ENCODE results near the gene RBM3. TPM values are rescaled to one million over a fixed set of nuclear protein-coding genes. Genes with fewer than 3 reads are reported as not detected.

The RBM3 gene
- total and polyA plus RNA-seq, 2 donors (not counting 1 experiment from before 2014, with no cell fraction given), result 200 to 291 TPM

GRCh38 chrX:48600226-48600625, 25.9 kb downstream of the RBM3 start:
- peaks cover 0 to 18% of the 10 kb centered on the region in 2 experiments for H3K36me3 ChIP-seq (replicated peaks in 1 of 2; ENCODE audit: control extremely low read depth in 1 of 2, control insufficient read depth in 1 of 2, extremely low read depth in 1 of 2, insufficient read depth in 2 of 2, low read length in 1 of 2)
- H3K4me3 Mint-ChIP-seq, result no peak overlapping the region
- H4K20me1 ChIP-seq (ENCODE audit: control insufficient read depth, insufficient read depth, low read length, poor library complexity, severe bottlenecking), result no peaks in the 10 kb centered on the region
- H3K4me1 ChIP-seq (ENCODE audit: control insufficient read depth in 2 of 2, insufficient read depth in 2 of 2, low read length in 2 of 2), result peaks cover 0 to 12% of the 10 kb centered on the region in 2 donors
- H3K27ac ChIP-seq (ENCODE audit: low read length in 2 of 2), result no peak overlapping the region
- DNase-seq, result no peak
- no peak overlapping the region for H3K4me2 ChIP-seq (replicated peaks; ENCODE audit: low read depth, low read length, poor library complexity, severe bottlenecking)
- no peaks in the 10 kb centered on the region for H3K27me3 Mint-ChIP-seq
- H3K4me1 Mint-ChIP-seq, result peaks cover 8% of the 10 kb centered on the region
- ATAC-seq (ENCODE audit: low read depth), result no peak
- WGBS (ENCODE audit: insufficient coverage), result 100% methylated on average over 7 of the region's 19 CpGs
- H3K9ac ChIP-seq (ENCODE audit: low read length), result no peak overlapping the region
- H3K27ac Mint-ChIP-seq, result no peak overlapping the region
- TF ChIP-seq, protein P1, sequence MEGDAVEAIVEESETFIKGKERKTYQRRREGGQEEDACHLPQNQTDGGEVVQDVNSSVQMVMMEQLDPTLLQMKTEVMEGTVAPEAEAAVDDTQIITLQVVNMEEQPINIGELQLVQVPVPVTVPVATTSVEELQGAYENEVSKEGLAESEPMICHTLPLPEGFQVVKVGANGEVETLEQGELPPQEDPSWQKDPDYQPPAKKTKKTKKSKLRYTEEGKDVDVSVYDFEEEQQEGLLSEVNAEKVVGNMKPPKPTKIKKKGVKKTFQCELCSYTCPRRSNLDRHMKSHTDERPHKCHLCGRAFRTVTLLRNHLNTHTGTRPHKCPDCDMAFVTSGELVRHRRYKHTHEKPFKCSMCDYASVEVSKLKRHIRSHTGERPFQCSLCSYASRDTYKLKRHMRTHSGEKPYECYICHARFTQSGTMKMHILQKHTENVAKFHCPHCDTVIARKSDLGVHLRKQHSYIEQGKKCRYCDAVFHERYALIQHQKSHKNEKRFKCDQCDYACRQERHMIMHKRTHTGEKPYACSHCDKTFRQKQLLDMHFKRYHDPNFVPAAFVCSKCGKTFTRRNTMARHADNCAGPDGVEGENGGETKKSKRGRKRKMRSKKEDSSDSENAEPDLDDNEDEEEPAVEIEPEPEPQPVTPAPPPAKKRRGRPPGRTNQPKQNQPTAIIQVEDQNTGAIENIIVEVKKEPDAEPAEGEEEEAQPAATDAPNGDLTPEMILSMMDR (IDR thresholded peaks at IDR 0.05), result no peak
- no peak for TF ChIP-seq EZH2 (IDR thresholded peaks at IDR 0.05; ENCODE audit: borderline replicate concordance, insufficient read depth, low read depth, low read length, poor library complexity, severe bottlenecking)
- POLR2A ChIA-PET, result no interaction called here
- no peaks in the 10 kb centered on the region for H3K27me3 ChIP-seq (replicated peaks in 1 of 4; ENCODE audit: control extremely low read depth in 1 of 4, control insufficient read depth in 3 of 4, insufficient read depth in 4 of 4, low read length in 3 of 4)
- no peak overlapping the region for H3K4me3 ChIP-seq (ENCODE audit: control extremely low read depth in 1 of 5, extremely low read depth in 1 of 5, insufficient read depth in 1 of 5, low read depth in 2 of 5, low read length in 4 of 5)
- CTCF ChIA-PET, result no interaction called here
- no peaks in the 10 kb centered on the region for H3K9me3 Mint-ChIP-seq (ENCODE audit: insufficient read depth)
- H3K9me3 ChIP-seq (ENCODE audit: control extremely low read depth in 1 of 3, control insufficient read depth in 2 of 3, insufficient read depth in 1 of 3, low read length in 2 of 3), result no peaks in the 10 kb centered on the region
- no peaks in the 10 kb centered on the region for H3K79me2 ChIP-seq (ENCODE audit: control insufficient read depth, insufficient read depth, low read length)
- no peak overlapping the region for H2AFZ ChIP-seq (ENCODE audit: insufficient read depth, low read depth, low read length, poor library complexity, severe bottlenecking)
- intact Hi-C loops (cut with micrococcal nuclease), result no loop called here

DNA sequence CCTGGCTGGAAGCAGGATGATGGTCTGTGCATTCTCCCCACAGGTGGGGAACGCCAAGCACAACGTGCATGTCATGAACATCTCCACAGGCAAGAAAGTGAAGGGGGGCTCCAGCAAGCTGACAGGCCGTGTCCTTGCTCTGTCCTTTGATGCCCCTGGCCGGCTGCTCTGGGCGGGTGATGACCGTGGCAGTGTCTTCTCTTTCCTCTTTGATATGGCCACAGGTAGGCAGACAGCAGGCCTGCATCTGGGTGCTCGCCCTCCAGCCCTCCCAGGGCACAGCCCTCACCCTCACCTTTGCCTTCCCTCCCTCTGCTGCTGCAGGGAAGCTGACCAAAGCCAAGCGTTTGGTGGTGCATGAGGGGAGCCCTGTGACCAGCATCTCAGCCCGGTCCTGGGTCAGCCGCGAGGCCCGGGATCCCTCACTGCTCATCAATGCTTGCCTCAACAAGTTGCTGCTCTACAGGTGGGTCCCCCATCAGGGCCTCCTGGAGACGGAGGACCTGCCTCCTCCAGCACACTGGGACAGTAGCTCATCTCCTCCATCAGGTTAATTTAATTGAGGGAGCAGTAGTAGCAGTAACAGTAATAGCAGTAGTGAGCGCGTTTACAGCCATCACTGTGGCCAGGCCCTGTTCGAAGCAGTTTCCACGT, 27.6 kb downstream of the RBM3 start:
- no peaks in the 10 kb centered on the region for H3K27me3 Mint-ChIP-seq
- ATAC-seq (ENCODE audit: low read depth), result no peak
- TF ChIP-seq, protein P1 (IDR thresholded peaks at IDR 0.05), result no peak
- no peak for DNase-seq
- Histone ChIP-seq H3K27ac (ENCODE audit: low read length in 2 of 2) (no peak overlapping the region), H4K20me1 (ENCODE audit: control insufficient read depth, insufficient read depth, low read length, poor library complexity, severe bottlenecking) (no peaks in the 10 kb centered on the region), H3K27me3 (replicated peaks in 1 of 4; ENCODE audit: control extremely low read depth in 1 of 4, control insufficient read depth in 3 of 4, insufficient read depth in 4 of 4, low read length in 3 of 4) (no peaks in the 10 kb centered on the region), H3K79me2 (ENCODE audit: control insufficient read depth, insufficient read depth, low read length) (no peaks in the 10 kb centered on the region), H3K9ac (ENCODE audit: low read length) (no peak overlapping the region), H3K4me1 (ENCODE audit: control insufficient read depth in 2 of 2, insufficient read depth in 2 of 2, low read length in 2 of 2) (peaks cover 0 to 11% of the 10 kb centered on the region in 2 donors), H3K4me2 (replicated peaks; ENCODE audit: low read depth, low read length, poor library complexity, severe bottlenecking) (no peak overlapping the region), H3K9me3 (ENCODE audit: control extremely low read depth in 1 of 3, control insufficient read depth in 2 of 3, insufficient read depth in 1 of 3, low read length in 2 of 3) (no peaks in the 10 kb centered on the region), H3K36me3 (replicated peaks in 1 of 2; ENCODE audit: control extremely low read depth in 1 of 2, control insufficient read depth in 1 of 2, extremely low read depth in 1 of 2, insufficient read depth in 2 of 2, low read length in 1 of 2) (peaks cover 0 to 18% of the 10 kb centered on the region in 2 experiments), H2AFZ (ENCODE audit: insufficient read depth, low read depth, low read length, poor library complexity, severe bottlenecking) (no peak overlapping the region), H3K4me3 (ENCODE audit: control extremely low read depth in 1 of 5, extremely low read depth in 1 of 5, insufficient read depth in 1 of 5, low read depth in 2 of 5, low read length in 4 of 5) (no peak overlapping the region)
- POLR2A ChIA-PET, result no interaction called here
- CTCF ChIA-PET, result no interaction called here
- H3K9me3 Mint-ChIP-seq (ENCODE audit: insufficient read depth), result no peaks in the 10 kb centered on the region
- H3K4me1 Mint-ChIP-seq, result peaks cover 8% of the 10 kb centered on the region
- no peak overlapping the region for H3K27ac Mint-ChIP-seq
- no peak overlapping the region for H3K4me3 Mint-ChIP-seq
- intact Hi-C loops (cut with micrococcal nuclease), result no loop called here
- WGBS (ENCODE audit: insufficient coverage), result 97% methylated on average over 6 of the region's 17 CpGs

All from B cell (primary cell).